Measurements from ENCODE around the gene TIGAR.

Gene TIGAR

DNA sequence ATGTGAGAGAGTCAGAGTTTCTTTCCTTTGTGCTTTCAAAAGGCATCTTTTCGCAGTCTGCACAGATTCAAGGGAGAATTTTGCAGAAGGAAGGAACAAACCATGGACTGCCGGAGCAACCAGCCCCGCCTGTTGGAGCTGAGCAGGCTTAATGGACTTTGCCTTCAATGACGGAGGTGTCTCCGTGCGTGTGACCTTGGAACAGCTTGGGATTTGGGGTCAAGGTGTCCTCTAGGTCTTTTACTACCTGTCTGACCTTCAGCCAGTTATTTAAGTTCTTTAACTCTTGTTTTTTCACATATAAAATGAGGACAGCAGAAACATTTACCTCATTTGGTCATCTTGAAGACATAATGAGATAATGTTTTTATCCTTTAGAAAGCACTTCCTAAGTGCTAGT, 54.4 kb downstream of the TIGAR start:
- no peak for TF ChIP-seq CTCF (conservative IDR thresholded peaks at IDR 0.05; ENCODE audit: low read depth)
- H3K27ac ChIP-seq, result no peak overlapping the region
- POLR2A ChIA-PET (ENCODE audit: low non-redundant PET), result no interaction called here
- DNase-seq (ENCODE audit: low spot score), result no peak
- CTCF ChIA-PET, result no interaction called here

- DNase-seq (ENCODE audit: low spot score), result no peak
- TF ChIP-seq CTCF (conservative IDR thresholded peaks at IDR 0.05; ENCODE audit: low read depth), result no peak
- H3K27ac ChIP-seq, result no peak overlapping the region
- CTCF ChIA-PET, result no interaction called here
- POLR2A ChIA-PET (ENCODE audit: low non-redundant PET), result no interaction called here
These were observed 57.8 kb downstream of the TIGAR start for GRCh38 chr12:4378772-4379171.

DNA sequence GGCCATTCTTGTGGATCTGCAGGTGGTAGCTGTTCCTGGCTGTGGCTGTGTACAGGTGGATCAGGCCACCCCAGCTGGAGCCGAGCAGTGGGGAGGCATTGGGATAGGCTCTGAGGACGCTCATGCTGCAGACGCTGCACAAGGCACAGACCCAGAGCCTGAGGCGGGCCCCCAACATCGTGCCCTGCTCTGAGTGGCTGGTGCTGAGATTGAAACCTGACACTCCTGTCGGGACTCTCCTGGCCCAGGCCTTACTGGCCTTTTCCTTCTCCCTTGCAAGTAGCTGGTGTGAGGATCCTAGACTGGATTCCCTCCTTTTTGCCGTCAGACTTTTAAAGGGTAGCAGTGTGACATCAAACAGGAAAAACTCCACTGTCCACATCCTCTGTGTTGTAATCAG, 58.4 kb downstream of the TIGAR start, which contains the start of gene FGF23:
TSS of gene FGF23 (minus strand) at position 308 of the 400 bp plus-strand sequence. CDS start at position 178, 130 bp downstream.
- H3K27ac ChIP-seq, result no peak within 1 kb of the TSS
- DNase-seq (ENCODE audit: low spot score), result peak; percentile 16
- TF ChIP-seq CTCF (conservative IDR thresholded peaks at IDR 0.05; ENCODE audit: low read depth), result no peak
- CTCF ChIA-PET, result no interaction called here
- POLR2A ChIA-PET (ENCODE audit: low non-redundant PET), result no interaction called here

DNA sequence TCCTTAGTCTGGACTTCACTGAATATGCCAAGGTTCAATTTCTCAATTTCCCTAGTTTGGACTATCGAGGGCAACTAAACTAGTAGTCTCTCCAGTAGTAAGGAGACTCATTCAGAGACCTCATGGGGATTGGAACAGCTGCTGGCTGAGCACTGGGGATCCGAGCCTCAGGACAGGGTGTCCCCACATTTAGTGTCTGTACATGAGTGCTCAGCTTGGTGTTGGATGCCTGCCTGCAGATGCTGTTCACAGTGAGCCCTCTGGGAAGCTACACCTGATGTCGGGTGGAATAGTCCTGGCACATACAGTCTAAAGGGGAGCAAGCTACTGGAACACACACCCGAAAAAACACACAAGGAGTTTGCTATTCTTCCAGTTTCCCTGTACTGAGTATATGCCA, 59.3 kb downstream of the TIGAR start:
- no peak for TF ChIP-seq CTCF (conservative IDR thresholded peaks at IDR 0.05; ENCODE audit: low read depth)
- ChIA-PET POLR2A (ENCODE audit: low non-redundant PET) (no interaction called here), CTCF (interaction anchor here (0.5 kb wide), 1 partner anchor 10 kb away, joined by 3 read pairs; no protein-coding TSS in a partner anchor)
- no peak for DNase-seq (ENCODE audit: low spot score)
- no peak overlapping the region for H3K27ac ChIP-seq

- no peak for TF ChIP-seq CTCF (conservative IDR thresholded peaks at IDR 0.05; ENCODE audit: low read depth)
- DNase-seq (ENCODE audit: low spot score), result no peak
- no peak overlapping the region for H3K27ac ChIP-seq
- POLR2A ChIA-PET (ENCODE audit: low non-redundant PET), result no interaction called here
- CTCF ChIA-PET, result no interaction called here
These were observed 62.4 kb downstream of the TIGAR start for GRCh38 chr12:4383304-4383865.

- DNase-seq (ENCODE audit: low spot score), result no peak
- no peak for TF ChIP-seq CTCF (conservative IDR thresholded peaks at IDR 0.05; ENCODE audit: low read depth)
- ChIA-PET CTCF (no interaction called here), POLR2A (ENCODE audit: low non-redundant PET) (no interaction called here)
- no peak overlapping the region for H3K27ac ChIP-seq
These were observed 65.8 kb downstream of the TIGAR start for GRCh38 chr12:4386801-4387200.

DNA sequence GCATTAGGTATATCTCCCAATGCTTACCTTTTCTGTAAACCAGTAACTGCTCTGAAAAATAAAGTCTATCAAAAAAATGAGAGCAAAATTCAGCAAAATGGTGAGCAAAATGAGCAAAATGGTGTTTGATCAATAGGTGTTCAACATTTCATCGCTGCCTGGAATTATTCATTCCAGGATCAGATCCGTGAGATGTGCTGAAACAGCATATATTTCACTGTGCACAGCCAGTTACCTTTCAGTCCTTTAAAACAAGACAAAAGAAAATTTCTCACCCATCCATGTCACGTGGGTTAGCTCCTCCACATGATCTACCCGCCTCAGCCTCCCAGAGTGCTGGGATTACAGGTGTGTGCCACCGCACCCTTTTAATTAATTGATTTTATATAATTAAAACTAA, 66.6 kb downstream of the TIGAR start:
- no peak for TF ChIP-seq CTCF (conservative IDR thresholded peaks at IDR 0.05; ENCODE audit: low read depth)
- ChIA-PET CTCF (no interaction called here), POLR2A (ENCODE audit: low non-redundant PET) (no interaction called here)
- no peak overlapping the region for H3K27ac ChIP-seq
- no peak for DNase-seq (ENCODE audit: low spot score)
